Measurements from ENCODE around the gene SNAP91. TPM values are rescaled to one million over a fixed set of nuclear protein-coding genes. Genes with fewer than 3 reads are reported as not detected.

The SNAP91 gene
- total and polyA plus RNA-seq, 9 of the 15 experiments (the other 6 are each of a cell fraction or from before 2014, with no cell fraction given): not detected

DNA sequence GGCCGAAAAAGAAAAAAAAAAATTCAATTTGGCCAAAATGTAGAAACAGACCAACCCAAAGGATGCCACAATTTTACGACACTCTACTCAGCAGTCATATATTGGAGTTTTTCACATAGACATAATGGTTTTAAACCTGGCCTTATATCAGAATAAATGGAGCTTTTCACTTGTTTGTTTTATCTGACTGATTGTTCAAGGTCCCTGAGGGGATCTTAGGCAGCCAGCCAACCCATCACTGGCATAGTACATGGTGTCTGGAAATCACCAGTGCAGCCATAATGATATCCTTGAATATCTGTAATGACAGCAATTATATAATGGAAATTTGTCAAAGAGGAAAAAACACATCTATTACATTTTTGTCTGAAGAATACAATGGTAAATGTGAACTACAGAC lies 99.7 kb downstream of the SNAP91 start:
- BruUV-seq (replicated peaks): no TSS peak
- Histone ChIP-seq H3K9me1 (ENCODE audit: control insufficient read depth, insufficient read depth, low read length) (no peaks in the 10 kb centered on the region), H3K27me3 (ENCODE audit: control insufficient read depth in 2 of 2, insufficient read depth in 2 of 2, low read length in 2 of 2) (no peaks in the 10 kb centered on the region), H3K27ac (ENCODE audit: extremely low read depth, low read depth, low read length) (no peak overlapping the region), H3K4me1 (replicated peaks in 1 of 2; ENCODE audit: control insufficient read depth in 2 of 2, insufficient read depth in 2 of 2, low read length in 2 of 2) (no peaks in the 10 kb centered on the region), H4K20me1 (replicated peaks; ENCODE audit: control insufficient read depth, insufficient read depth, low read length) (no peaks in the 10 kb centered on the region), H3K9me3 (replicated peaks; ENCODE audit: control insufficient read depth, insufficient read depth, low read depth, low read length) (no peaks in the 10 kb centered on the region), H3K9ac (ENCODE audit: insufficient read depth in 1 of 2, low read depth in 2 of 2, low read length in 2 of 2) (no peak overlapping the region), H3K4me2 (ENCODE audit: insufficient read depth, low read length) (no peak overlapping the region), H2AFZ (ENCODE audit: low read depth, low read length) (no peak overlapping the region), H3K36me3 (ENCODE audit: control insufficient read depth, insufficient read depth, low read length) (no peaks in the 10 kb centered on the region), H3K4me3 (no peak overlapping the region), H3K79me2 (ENCODE audit: control insufficient read depth, insufficient read depth, low read length) (no peaks in the 10 kb centered on the region)
- CTCF ChIA-PET (ENCODE audit: low intra/inter-chr PET ratio): no interaction called here
- DNase-seq (ENCODE audit: extremely low read depth in 1 of 4, low spot score in 3 of 4) (no peak), ATAC-seq (no peak), FAIRE-seq (no peak)
- POLR2A ChIA-PET: no interaction called here
- intact Hi-C loops (cut with micrococcal nuclease) (no loop called here), in situ Hi-C loops (cut with MboI) (loop anchor here (25.0 kb wide), 1 partner anchor 603 kb away; no protein-coding TSS in a partner anchor)
- 0% methylated on average over 2 of the region's 2 CpGs for WGBS (ENCODE audit: insufficient coverage, low coverage, missing lambda C conversion rate)
- TF ChIP-seq SRF (CRISPR knock-in tag; IDR thresholded peaks at IDR 0.05) (no peak), HNRNPUL1 (IDR thresholded peaks at IDR 0.05; ENCODE audit: low read length) (no peak), PHF20 (IDR thresholded peaks at IDR 0.05; ENCODE audit: partially characterized antibody) (no peak), RUNX1 (IDR thresholded peaks at IDR 0.05; ENCODE audit: low read depth) (no peak), GABPB1 (CRISPR knock-in tag; IDR thresholded peaks at IDR 0.05) (no peak)
- TF ChIP-seq, protein P1, sequence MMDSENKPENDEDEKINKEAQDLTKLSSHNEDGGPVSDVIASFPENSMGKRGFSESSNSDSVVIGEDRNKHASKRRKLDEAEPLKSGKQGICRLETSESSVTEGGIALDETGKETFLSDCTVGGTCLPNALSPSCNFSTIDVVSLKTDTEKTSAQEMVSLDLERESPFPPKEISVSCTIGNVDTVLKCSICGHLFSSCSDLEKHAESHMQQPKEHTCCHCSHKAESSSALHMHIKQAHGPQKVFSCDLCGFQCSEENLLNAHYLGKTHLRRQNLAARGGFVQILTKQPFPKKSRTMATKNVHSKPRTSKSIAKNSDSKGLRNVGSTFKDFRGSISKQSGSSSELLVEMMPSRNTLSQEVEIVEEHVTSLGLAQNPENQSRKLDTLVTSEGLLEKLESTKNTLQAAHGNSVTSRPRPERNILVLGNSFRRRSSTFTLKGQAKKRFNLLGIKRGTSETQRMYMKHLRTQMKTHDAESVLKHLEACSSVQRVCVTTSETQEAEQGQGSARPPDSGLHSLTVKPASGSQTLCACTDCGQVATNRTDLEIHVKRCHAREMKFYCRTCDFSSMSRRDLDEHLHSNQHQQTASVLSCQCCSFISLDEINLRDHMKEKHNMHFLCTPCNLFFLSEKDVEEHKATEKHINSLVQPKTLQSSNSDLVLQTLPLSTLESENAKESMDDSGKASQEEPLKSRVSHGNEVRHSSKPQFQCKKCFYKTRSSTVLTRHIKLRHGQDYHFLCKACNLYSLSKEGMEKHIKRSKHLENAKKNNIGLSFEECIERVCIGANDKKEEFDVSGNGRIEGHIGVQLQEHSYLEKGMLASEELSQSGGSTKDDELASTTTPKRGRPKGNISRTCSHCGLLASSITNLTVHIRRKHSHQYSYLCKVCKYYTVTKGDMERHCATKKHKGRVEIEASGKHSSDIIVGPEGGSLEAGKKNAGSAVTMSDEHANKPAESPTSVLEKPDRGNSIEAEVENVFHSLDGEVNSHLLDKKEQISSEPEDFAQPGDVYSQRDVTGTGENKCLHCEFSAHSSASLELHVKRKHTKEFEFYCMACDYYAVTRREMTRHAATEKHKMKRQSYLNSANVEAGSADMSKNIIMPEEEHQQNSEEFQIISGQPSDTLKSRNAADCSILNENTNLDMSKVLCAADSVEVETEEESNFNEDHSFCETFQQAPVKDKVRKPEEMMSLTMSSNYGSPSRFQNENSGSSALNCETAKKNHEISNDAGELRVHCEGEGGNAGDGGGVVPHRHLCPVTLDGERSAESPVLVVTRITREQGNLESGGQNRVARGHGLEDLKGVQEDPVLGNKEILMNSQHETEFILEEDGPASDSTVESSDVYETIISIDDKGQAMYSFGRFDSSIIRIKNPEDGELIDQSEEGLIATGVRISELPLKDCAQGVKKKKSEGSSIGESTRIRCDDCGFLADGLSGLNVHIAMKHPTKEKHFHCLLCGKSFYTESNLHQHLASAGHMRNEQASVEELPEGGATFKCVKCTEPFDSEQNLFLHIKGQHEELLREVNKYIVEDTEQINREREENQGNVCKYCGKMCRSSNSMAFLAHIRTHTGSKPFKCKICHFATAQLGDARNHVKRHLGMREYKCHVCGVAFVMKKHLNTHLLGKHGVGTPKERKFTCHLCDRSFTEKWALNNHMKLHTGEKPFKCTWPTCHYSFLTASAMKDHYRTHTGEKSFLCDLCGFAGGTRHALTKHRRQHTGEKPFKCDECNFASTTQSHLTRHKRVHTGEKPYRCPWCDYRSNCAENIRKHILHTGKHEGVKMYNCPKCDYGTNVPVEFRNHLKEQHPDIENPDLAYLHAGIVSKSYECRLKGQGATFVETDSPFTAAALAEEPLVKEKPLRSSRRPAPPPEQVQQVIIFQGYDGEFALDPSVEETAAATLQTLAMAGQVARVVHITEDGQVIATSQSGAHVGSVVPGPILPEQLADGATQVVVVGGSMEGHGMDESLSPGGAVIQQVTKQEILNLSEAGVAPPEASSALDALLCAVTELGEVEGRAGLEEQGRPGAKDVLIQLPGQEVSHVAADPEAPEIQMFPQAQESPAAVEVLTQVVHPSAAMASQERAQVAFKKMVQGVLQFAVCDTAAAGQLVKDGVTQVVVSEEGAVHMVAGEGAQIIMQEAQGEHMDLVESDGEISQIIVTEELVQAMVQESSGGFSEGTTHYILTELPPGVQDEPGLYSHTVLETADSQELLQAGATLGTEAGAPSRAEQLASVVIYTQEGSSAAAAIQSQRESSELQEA (IDR thresholded peaks at IDR 0.05; ENCODE audit: low read depth): no peak

Data from K562 (cell line).